Cortex of kidney (tissue), 1 donor: ENCODE results near the gene CMTM2.
"Not testable (repeated sequence)": the region's sequence is repeated elsewhere in the genome, so short reads cannot be mapped to it uniquely, and the experiment has no call there.

ENCODE experiments used
- DNase-seq: peaks from one replicate; lab custom pipeline; 2025; lab: John Stamatoyannopoulos, UW

The CMTM2 gene

GRCh38 chr16:66608241-66609138 is 29.2 kb downstream of the CMTM2 start:
- no peak for DNase-seq

- DNase-seq, result no peak
These were observed 29.9 kb downstream of the CMTM2 start for GRCh38 chr16:66609139-66609510.

- DNase-seq, result no peak
These were observed 31.0 kb downstream of the CMTM2 start for GRCh38 chr16:66610111-66610820.

- not testable (repeated sequence) for DNase-seq
These were observed 32.6 kb downstream of the CMTM2 start for GRCh38 chr16:66611911-66612310.

GRCh38 chr16:66612422-66612821 is 33.2 kb downstream of the CMTM2 start:
- no peak for DNase-seq

- no peak for DNase-seq
These were observed 35.0 kb downstream of the CMTM2 start for GRCh38 chr16:66614161-66614802.

GRCh38 chr16:66616169-66616568 is 36.9 kb downstream of the CMTM2 start:
- no peak for DNase-seq

GRCh38 chr16:66616592-66616991 is 37.3 kb downstream of the CMTM2 start:
- no peak for DNase-seq

GRCh38 chr16:66617010-66617434 is 37.8 kb downstream of the CMTM2 start:
- no peak for DNase-seq

GRCh38 chr16:66617728-66618127 is 38.5 kb downstream of the CMTM2 start:
- no peak for DNase-seq

- DNase-seq, result no peak
These were observed 39.5 kb downstream of the CMTM2 start for GRCh38 chr16:66618588-66619375.

GRCh38 chr16:66619534-66620428 is 40.5 kb downstream of the CMTM2 start:
- no peak for DNase-seq

GRCh38 chr16:66620429-66620795 is 41.1 kb downstream of the CMTM2 start:
- no peak for DNase-seq

GRCh38 chr16:66621973-66622372 is 42.7 kb downstream of the CMTM2 start:
- no peak for DNase-seq

GRCh38 chr16:66622863-66623262 is 43.6 kb downstream of the CMTM2 start:
- no peak for DNase-seq

- DNase-seq, result no peak
These were observed 44.5 kb downstream of the CMTM2 start for GRCh38 chr16:66623755-66624154.

- not testable (repeated sequence) for DNase-seq
These were observed 48.5 kb downstream of the CMTM2 start for GRCh38 chr16:66627611-66628378.

GRCh38 chr16:66629856-66630255 is 50.6 kb downstream of the CMTM2 start:
- no peak for DNase-seq

GRCh38 chr16:66630561-66631260 is 51.4 kb downstream of the CMTM2 start:
- DNase-seq, result not testable (repeated sequence)
